Upper lobe of right lung (tissue), 1 donor: ENCODE results near the gene SHMT2. TPM values are rescaled to one million over a fixed set of nuclear protein-coding genes. Genes with fewer than 3 reads are reported as not detected.

Source experiments
- ATAC-seq: fragments of 200-7000 bp; cut with Tn5 transposase; one replicate; pipeline ENCODE4 v1.9.1; 2020; ENCODE audit warnings: mild to moderate bottlenecking, moderate library complexity
- DNase-seq: peaks from one replicate; pipeline ENCODE4 v3.0.0-alpha.2; 2020
- H3K27ac ChIP-seq: fragments of 200-600 bp; one replicate; pipeline ENCODE4 v1.8.0; 2022
- H3K27me3 ChIP-seq: fragments of 200-600 bp; one replicate; pipeline ENCODE4 v1.8.0; 2022; ENCODE audit warnings: mild to moderate bottlenecking
- H3K36me3 ChIP-seq: fragments of 200-600 bp; one replicate; pipeline ENCODE4 v1.8.0; 2022
- H3K4me1 ChIP-seq: fragments of 200-600 bp; one replicate; pipeline ENCODE4 v1.8.0; 2022
- H3K4me3 ChIP-seq: fragments of 200-600 bp; one replicate; pipeline ENCODE4 v1.8.0; 2022; ENCODE audit warnings: mild to moderate bottlenecking
- H3K9me3 ChIP-seq: fragments of 200-600 bp; one replicate; pipeline ENCODE4 v1.8.0; 2022
- intact Hi-C: fragments of 100-400 bp; cut with DNase I; formaldehyde crosslinking; loops from one replicate; pipeline ENCODE4 v1.11.0; 2022
- total RNA-seq: library from RNA; stranded (reverse); fragmentation: NEBNext Ultra II Directional; extraction: Animal tissue kit (Norgen Biotek cat#: 25700); gene quantifications from one replicate; pipeline ENCODE4 v1.2.1, GENCODE V29; 2021
- TF ChIP-seq, protein P1 (sequence below): fragments of 200-600 bp; IDR thresholded peaks from one replicate; pipeline ENCODE4 v1.8.0; 2022; ENCODE audit warnings: antibody characterized with exemption
- donor health status: DM: no; HTN: yes; CAD: no; lungs with severe emphysema.

SHMT2 gene
- total RNA-seq, 1 donor from 2014 or later, result 59.2 TPM

GRCh38 chr12:57195186-57195585, 34.3 kb upstream of the SHMT2 start:
- no peak for DNase-seq
- H3K36me3 ChIP-seq, result peaks cover 90% of the 10 kb centered on the region
- H3K9me3 ChIP-seq, result no peaks in the 10 kb centered on the region
- ATAC-seq, result no peak
- no peaks in the 10 kb centered on the region for H3K27me3 ChIP-seq
- TF ChIP-seq, protein P1, sequence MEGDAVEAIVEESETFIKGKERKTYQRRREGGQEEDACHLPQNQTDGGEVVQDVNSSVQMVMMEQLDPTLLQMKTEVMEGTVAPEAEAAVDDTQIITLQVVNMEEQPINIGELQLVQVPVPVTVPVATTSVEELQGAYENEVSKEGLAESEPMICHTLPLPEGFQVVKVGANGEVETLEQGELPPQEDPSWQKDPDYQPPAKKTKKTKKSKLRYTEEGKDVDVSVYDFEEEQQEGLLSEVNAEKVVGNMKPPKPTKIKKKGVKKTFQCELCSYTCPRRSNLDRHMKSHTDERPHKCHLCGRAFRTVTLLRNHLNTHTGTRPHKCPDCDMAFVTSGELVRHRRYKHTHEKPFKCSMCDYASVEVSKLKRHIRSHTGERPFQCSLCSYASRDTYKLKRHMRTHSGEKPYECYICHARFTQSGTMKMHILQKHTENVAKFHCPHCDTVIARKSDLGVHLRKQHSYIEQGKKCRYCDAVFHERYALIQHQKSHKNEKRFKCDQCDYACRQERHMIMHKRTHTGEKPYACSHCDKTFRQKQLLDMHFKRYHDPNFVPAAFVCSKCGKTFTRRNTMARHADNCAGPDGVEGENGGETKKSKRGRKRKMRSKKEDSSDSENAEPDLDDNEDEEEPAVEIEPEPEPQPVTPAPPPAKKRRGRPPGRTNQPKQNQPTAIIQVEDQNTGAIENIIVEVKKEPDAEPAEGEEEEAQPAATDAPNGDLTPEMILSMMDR, result no peak
- no peak overlapping the region for H3K27ac ChIP-seq
- no peak overlapping the region for H3K4me3 ChIP-seq
- intact Hi-C loops, result no loop called here
- no peaks in the 10 kb centered on the region for H3K4me1 ChIP-seq

GRCh38 chr12:57195611-57196371, 33.7 kb upstream of the SHMT2 start:
- Histone ChIP-seq H3K9me3 (no peaks in the 10 kb centered on the region), H3K27me3 (no peaks in the 10 kb centered on the region), H3K4me3 (no peak overlapping the region), H3K36me3 (peaks cover 90% of the 10 kb centered on the region), H3K27ac (no peak overlapping the region), H3K4me1 (no peaks in the 10 kb centered on the region)
- ATAC-seq (no peak), DNase-seq (no peak)
- intact Hi-C loops, result no loop called here
- TF ChIP-seq, protein P1, result no peak

DNA sequence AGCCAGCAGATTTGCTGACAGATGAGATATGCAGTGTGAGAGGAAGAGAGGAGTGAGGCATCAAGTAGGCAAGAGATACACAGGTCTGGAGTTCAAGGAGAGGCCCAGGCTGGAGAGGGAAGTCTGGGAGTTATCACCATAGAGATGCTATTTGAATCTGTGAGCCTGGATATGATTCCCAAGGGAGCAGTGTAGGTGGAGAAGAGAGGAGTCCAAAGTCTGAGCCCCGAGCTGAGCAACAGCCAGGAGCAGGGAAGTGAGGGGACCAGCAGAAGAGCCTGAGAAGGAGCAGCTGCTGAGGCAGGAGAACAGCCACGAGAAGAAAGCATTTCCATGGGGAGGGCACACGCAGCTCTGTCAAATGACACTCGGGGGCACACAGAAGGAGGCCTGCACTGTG, 33.1 kb upstream of the SHMT2 start:
- H3K36me3 ChIP-seq, result peaks cover 92% of the 10 kb centered on the region
- no peak for ATAC-seq
- intact Hi-C loops, result no loop called here

GRCh38 chr12:57196956-57197355, 32.6 kb upstream of the SHMT2 start:
- Histone ChIP-seq H3K27ac (no peak overlapping the region), H3K27me3 (no peaks in the 10 kb centered on the region), H3K4me1 (no peaks in the 10 kb centered on the region), H3K9me3 (no peaks in the 10 kb centered on the region), H3K36me3 (peaks cover 97% of the 10 kb centered on the region), H3K4me3 (no peak overlapping the region)
- intact Hi-C loops, result no loop called here
- ATAC-seq (no peak), DNase-seq (no peak)
- TF ChIP-seq, protein P1, result no peak

More for the DNA sequence above, 33.1 kb upstream of the SHMT2 start:
- DNase-seq, result no peak
- Histone ChIP-seq H3K4me1 (no peaks in the 10 kb centered on the region), H3K9me3 (no peaks in the 10 kb centered on the region), H3K27ac (no peak overlapping the region), H3K27me3 (no peaks in the 10 kb centered on the region), H3K4me3 (no peak overlapping the region)
- TF ChIP-seq, protein P1, result no peak

DNA sequence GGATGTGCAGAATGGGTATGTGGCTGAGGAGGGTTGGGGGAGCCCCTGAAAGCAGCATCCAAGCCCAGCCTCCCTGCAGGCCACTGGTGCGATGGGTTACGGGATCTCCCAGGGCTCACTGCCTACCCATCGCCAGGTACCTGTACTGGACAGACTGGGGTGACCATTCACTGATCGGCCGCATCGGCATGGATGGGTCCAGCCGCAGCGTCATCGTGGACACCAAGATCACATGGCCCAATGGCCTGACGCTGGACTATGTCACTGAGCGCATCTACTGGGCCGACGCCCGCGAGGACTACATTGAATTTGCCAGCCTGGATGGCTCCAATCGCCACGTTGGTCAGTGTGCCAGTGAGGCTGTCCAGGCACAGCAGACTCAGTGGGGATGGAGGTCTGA, 31.2 kb upstream of the SHMT2 start:
- intact Hi-C loops, result no loop called here
- Histone ChIP-seq H3K36me3 (peaks cover 98% of the 10 kb centered on the region), H3K4me1 (no peaks in the 10 kb centered on the region), H3K27ac (no peak overlapping the region), H3K27me3 (no peaks in the 10 kb centered on the region), H3K4me3 (no peak overlapping the region), H3K9me3 (no peaks in the 10 kb centered on the region)
- no peak for ATAC-seq
- TF ChIP-seq, protein P1, result no peak
- DNase-seq, result no peak

- ATAC-seq, result no peak
- TF ChIP-seq, protein P1, result no peak
- H3K9me3 ChIP-seq, result no peaks in the 10 kb centered on the region
- peaks cover 98% of the 10 kb centered on the region for H3K36me3 ChIP-seq
- no peaks in the 10 kb centered on the region for H3K4me1 ChIP-seq
- no peak overlapping the region for H3K27ac ChIP-seq
- intact Hi-C loops, result no loop called here
- H3K27me3 ChIP-seq, result no peaks in the 10 kb centered on the region
- DNase-seq, result no peak
- no peak overlapping the region for H3K4me3 ChIP-seq
These were observed 30.3 kb upstream of the SHMT2 start for GRCh38 chr12:57199191-57199590.
